NCI-H2196 treated with DMSO at 0.1 percent for 48 hours (cell line): ENCODE results near the gene TNK1.
"Not testable (repeated sequence)": the region's sequence is repeated elsewhere in the genome, so short reads cannot be mapped to it uniquely, and the experiment has no call there.

Experiments
- DNase-seq: peaks from one replicate; lab custom pipeline; 2025; ENCODE audit not compliant: unreplicated experiment; lab: John Stamatoyannopoulos, UW

The TNK1 gene

DNA sequence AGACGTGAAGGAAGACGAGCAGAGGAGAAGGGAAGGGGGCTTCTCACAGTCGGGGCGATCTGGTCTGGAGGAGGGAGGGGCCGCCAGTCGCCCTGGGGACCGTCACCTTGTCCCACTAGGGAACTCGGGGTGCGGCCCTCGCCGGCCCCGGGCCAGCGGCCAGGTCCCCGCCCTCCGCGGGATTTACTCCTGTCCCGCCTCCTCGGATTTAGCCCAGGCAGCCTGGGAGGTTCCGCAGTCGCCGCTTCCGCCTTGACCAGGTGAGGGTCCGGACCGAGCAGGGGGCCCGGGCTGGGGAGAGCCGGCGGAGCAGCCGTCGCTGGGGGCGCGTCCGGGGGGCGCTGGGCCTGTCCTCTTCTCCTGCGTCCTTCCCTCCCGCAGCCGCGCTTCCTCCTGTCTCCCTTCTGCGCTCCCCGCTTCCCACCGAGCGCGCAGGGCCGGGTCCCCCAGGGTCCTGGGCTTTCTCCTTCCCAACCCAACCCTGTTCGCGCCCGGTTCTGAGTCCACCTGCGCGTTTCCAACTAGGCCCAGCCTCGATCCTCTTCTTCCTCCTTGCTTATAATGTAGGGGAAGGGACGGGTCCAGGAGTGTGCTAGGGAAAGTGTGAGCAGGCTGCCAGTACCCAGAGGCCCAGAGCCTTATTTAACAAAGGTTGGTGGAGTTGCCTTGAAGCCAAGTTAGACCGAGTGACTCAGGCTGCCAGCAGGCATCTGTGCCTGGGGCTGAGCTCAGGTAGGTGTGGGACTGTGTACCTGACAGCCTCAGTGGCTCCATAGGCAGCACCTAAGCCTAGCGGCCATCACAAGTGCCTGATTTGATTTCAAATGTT, at the start of gene TNK1:
Gene TNK1, plus strand, starts transcription at position 235 of the 829 bp plus-strand sequence. CDS start 1,838 bp downstream, outside the sequence.
- DNase-seq: no peak

- DNase-seq: no peak
Observed at GRCh38 chr17:7332111-7332510, 48.8 kb upstream of the TNK1 start.

DNA sequence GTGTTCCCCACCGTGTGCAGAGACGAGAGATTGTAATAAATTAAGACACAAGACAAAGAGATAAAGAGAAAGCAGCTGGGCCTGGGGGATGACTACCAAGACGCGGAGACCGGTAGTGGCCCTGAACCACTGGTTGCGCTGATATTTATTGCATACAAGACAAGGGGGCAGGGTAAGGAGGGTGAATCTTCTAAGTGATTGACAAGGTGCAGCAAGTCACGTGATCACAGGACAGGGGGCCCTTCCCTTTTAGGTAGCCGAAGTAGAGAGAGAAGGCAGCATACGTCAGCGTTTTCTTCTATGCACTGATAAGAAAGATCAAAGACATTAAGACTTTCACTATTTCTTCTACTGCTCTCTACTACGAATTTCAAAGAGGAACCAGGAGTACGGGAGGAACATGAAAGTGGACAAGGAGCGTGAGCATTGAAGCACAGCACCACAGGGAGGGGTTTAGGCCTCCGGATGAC, 48.3 kb upstream of the TNK1 start:
- not testable (repeated sequence) for DNase-seq

DNA sequence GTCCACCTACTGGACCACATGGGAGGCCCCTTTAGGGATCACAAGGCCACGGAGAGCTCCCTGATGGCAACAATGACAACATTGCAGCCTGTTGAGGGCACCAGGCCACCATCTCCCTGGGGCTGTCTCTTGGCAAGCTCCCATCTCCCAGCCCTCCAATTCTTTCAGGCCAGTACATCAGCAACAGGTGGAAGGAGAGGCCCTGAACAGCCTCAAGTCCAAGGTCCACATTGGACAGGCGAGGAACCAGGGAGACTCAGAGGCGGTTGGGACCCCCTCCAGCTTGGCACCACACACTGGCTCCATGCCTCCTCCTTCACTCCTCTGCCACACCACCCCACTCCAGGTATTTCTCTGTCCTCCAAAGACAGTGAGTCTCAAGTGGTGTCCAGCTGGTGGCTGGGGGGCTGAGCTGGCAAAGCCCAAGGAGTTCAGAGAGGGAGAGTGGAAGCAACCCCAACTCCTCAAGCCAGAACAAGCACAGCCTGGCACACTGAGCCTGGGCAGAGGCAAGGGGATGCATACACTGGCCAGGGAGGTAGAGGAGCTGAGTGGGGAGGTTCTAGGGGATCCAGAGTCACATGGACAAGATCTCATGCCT, 45.9 kb upstream of the TNK1 start:
- DNase-seq: no peak

DNA sequence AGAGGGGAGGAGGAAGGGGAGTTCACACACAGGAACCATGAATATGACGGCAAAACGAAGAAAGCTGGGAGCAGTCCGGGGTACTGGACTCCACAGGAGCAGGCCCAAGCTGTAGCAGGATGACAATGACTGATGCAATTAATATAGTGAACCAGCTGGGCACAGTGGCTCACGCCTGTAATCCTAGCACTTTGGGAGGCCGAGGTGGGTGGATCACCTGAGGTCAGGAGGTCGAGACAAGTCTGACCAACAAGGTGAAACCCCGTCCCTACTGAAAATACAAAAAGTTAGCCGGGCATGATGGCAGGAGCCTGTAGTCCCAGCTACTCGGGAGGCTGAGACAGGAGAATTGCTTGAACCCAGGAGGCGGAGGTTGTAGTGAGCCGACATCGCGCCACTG, 45.1 kb upstream of the TNK1 start:
- not testable (repeated sequence) for DNase-seq

GRCh38 chr17:7336240-7337175, 44.4 kb upstream of the TNK1 start, which contains the start of gene ACAP1:
Gene ACAP1 (plus strand): TSS chr17:7336529. CDS start chr17:7336735, 206 bp downstream.
- DNase-seq: no peak

DNA sequence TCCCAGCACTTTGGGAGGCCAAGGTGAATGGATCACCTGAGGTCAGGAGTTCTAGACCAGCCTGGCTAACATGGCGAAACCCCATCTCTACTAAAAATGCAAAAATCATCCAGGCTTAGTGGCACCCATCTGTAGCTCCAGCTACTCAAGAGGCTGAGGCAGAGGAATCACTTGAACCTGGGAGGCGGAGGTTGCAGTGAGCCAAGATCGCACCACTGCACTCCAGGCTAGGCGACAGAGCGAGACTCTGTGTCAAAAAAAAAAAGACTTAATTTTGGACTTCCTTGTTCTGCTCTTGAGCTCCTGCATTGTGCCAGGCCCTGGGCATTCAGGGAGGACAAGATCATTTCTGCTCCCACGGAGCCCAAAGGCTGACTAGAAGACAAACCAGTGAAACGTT, 43.3 kb upstream of the TNK1 start:
- not testable (repeated sequence) for DNase-seq

DNA sequence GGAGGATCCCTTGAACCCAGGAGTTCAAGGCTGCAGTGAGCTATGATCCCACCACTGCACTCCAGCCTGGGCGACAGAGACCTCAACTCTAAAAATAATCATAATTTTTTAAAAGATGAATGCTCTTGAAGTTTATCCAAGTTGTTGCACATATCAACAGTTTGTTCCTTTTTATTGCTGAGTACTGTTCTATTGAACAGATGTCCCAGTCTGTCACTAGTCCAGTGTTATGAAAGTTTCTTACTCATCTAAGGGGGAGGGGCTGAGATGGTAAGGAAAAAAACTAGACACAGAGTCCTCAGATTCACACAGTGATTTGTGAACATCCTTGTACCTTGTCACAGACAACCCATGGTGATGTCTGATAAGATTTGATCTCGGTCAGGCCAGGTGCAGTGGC, 40.7 kb upstream of the TNK1 start:
- DNase-seq: no peak

DNA sequence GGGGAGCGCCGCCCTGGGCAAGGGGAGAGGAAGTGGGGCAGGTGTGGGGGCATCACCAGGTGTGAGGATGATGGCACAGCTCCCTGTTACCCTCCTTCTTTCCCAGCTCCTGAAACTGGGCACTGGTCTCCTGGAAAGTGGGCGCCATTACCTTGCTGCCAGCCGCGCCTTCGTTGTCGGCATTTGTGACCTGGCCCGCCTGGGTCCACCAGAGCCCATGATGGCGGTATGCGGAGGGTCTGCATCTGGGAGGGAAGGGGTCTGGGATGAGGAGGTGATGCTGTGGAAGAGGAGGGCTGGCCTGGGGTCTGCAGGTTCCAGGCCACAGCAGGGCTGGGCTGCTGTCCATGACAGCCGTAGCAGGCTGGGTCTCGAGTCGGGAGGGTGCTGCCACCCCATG, 39.0 kb upstream of the TNK1 start:
- no peak for DNase-seq

DNA sequence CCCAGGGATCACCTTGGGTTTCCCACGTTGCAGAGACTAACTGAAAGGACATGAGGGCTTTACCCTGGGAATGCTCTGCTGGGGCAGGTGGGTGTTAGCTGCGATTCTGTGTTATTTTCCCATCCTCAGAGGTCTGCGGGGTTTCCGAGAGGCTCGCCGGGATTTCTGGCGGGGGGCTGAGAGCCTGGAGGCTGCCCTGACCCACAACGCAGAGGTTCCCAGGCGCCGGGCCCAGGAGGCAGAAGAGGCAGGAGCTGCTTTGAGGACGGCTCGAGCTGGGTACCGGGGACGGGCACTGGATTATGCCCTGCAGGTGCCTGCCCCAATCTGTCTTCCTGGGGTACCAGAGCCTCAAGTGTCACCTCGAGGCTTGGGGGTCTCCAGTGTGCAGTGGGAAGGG, 37.6 kb upstream of the TNK1 start:
- no peak for DNase-seq

- no peak for DNase-seq
Observed at GRCh38 chr17:7346761-7347614, 33.9 kb upstream of the TNK1 start.

GRCh38 chr17:7347630-7348477, 33.0 kb upstream of the TNK1 start:
- DNase-seq: no peak

DNA sequence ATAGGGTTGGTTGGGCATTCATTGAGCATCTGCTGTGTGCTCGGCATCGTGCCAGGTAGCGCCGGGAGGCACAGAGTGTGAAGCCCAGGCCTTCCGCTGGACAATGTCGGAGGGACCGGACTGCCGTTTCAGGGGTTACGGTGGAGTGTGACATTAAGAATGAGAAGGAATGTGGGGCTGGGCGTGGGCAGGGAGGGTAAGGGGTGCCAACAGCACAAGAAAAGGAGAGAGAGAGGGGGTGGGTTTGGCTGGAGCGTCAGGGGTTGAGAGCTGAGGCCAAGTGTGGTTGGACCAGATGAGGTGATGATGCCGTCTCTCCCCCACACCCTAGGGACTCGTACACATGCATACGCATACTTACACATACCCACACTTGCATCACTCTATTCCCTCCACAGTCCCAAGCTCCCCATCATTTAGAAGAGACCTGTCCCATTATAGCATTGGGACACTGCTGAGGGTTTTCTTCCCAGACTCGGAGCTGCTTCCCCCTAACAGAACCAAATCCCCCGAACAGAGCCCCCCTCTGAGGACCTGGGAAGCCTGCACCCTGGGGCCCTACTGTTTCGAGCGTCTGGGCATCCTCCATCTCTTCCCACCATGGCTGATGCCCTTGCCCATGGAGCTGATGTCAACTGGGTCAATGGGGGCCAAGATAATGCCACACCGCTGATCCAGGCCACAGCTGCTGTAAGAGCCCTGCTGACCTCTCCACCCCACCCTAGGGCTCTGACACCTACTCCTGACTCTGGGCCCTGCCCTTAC, 32.2 kb upstream of the TNK1 start:
- no peak for DNase-seq

DNA sequence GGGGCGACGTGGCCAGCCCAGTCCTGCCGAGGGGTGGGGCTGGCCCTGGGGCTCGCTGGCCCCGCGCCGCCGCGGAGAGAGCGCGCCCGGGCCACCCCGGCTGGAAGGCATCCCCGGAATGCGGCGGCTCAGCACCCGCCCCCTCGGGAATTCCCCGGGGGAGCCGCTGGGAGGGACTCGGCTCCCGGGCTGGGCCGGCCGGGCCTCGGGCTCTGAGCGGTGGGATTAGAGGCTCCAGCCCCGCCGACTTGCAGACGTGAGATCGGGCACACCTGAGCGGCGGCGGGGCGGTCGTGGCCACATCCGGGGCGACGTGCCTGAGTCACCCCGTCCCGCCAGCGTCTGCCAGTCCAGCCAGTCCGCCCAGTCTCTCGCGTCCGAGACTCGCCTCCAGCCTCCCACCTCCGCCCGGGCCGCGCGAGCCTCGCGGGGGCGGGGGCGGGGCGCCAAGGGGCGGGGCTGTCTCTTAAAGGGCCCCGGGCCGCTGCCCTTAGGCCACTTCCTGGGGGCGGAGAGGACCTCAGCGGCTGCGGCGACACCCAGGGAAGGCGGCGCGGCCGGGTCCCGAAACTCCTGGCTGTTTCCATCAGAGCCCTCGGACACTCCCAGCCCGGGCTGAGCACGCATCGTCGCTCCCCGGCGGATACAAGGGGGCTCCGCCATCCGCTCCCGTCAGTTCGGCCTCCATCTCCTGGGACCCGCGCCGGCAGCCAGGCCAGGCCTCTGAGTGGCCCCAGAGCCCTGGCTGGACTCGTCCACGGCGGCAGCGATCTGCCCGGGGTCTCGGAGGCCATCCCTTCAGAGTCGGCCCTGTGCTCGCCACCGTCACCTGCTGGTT, 29.0 kb upstream of the TNK1 start, which contains the start of gene KCTD11:
Gene KCTD11, plus strand, starts transcription at position 498 of the 838 bp plus-strand sequence.
- peak; percentile 14 for DNase-seq

DNA sequence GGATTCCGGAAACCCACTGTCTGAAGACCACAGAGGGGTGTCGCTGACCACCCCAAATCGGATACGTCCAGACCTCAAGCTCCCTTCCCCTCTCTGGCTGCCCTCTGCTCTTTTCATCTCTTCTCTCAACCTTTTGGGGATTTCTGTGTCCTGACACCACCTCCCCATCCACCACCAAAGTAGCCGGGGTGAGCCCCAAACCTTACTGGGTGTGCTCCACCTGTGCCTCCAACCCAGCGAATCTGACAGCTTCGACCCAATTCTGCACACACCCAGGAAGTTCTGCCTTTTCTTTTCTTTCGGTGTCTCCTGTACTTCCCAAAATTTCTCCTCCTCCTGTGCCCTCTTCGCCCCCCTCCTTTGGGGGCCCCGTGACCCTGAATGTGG, 28.4 kb upstream of the TNK1 start:
- no peak for DNase-seq

GRCh38 chr17:7352910-7353635, 27.8 kb upstream of the TNK1 start:
- no peak for DNase-seq

DNA sequence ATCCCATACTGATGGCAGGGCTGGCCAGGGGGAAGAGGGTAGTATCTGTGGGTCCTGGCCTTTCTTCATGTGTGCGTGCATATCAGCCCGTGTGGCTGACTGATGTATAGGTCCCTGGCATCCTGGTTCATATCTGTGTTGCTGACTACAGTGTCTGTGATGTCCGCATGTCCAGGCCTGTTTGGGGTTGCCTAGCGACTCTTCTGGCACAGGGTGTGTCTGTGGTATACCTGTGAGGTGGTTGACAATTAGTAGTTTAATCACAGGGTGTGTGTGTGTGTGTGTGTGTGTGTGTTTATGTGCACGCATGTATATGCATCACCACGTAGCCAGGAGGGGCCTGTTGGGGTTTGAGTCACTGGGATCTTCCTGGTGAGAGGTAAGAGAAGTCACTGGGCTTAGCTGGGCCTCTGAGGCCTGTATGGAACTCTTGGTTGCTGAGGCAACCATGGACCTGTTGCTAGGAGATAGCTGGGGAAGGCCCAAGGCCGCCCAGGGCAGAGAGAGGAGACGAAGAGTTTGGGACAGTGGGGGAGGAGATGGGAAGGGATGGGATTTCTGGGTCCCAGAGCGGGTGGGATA, 26.5 kb upstream of the TNK1 start:
- no peak for DNase-seq
